Thyroid gland (tissue), 4 donors: Measurements from ENCODE around the gene PCDHA1.

Source experiments
- POLR2A ChIP-seq, 2 donors: fragments of 450-650 bp; IDR thresholded peaks; one replicate each; pipeline ENCODE4 v1.6.1; 2017; ENCODE audit warnings: antibody characterized with exemption in 2 of 2, mild to moderate bottlenecking in 2 of 2, moderate library complexity in 1 of 2
- TF ChIP-seq, protein P1 (sequence below), 6 experiments: fragments of 200-600 bp in 3 of 6; fragments of 450-650 bp in 3 of 6; sonication (generic) in 3 of 6; IDR thresholded peaks; one replicate each; pipeline ENCODE4 v1.5.1; 2016 to 2019; ENCODE audit warnings: antibody characterized with exemption in 6 of 6, mild to moderate bottlenecking in 2 of 6, inconsistent platforms in 1 of 6, moderate library complexity in 1 of 6

DNA sequence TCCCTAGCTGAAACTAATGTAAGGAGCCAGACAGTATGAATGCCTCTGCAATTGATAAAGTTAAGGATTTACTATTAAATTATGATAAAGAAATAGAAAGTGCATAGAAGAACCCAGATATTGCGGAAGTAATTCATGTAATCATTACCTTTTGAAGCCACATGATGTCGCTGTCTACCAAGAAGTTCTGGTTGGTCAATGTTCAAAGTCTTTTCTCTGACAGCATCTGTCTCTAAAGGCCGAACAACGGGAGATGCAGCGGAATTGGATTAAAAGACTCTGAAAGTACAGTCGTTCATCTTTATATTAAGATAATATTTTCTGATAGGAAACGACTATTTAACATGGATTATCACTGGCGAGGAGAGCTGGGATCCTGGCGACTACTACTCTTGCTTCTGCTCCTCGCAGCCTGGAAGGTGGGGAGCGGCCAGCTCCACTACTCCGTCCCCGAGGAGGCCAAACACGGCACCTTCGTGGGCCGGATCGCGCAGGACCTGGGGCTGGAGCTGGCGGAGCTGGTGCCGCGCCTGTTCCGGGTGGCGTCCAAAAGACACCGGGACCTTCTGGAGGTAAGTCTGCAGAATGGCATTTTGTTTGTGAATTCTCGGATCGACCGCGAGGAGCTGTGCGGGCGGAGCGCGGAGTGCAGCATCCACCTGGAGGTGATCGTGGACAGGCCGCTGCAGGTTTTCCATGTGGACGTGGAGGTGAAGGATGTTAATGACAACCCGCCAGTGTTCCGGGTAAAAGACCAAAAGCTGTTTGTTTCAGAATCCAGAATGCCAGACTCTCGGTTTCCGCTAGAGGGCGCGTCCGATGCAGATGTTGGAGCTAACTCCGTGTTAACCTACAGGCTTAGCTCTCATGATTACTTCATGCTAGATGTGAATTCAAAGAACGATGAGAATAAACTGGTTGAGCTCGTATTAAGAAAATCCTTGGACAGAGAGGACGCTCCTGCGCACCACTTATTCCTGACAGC is 55.3 kb downstream of the PCDHA1 start, which contains the start of gene PCDHA8:
- TF ChIP-seq, protein P1, sequence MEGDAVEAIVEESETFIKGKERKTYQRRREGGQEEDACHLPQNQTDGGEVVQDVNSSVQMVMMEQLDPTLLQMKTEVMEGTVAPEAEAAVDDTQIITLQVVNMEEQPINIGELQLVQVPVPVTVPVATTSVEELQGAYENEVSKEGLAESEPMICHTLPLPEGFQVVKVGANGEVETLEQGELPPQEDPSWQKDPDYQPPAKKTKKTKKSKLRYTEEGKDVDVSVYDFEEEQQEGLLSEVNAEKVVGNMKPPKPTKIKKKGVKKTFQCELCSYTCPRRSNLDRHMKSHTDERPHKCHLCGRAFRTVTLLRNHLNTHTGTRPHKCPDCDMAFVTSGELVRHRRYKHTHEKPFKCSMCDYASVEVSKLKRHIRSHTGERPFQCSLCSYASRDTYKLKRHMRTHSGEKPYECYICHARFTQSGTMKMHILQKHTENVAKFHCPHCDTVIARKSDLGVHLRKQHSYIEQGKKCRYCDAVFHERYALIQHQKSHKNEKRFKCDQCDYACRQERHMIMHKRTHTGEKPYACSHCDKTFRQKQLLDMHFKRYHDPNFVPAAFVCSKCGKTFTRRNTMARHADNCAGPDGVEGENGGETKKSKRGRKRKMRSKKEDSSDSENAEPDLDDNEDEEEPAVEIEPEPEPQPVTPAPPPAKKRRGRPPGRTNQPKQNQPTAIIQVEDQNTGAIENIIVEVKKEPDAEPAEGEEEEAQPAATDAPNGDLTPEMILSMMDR (IDR thresholded peaks at IDR 0.05), result peak in 1 of 6 experiments; percentile 12
- TF ChIP-seq POLR2A (IDR thresholded peaks at IDR 0.05), result no peak
